GM23338 (cell line): ENCODE data around the gene SYT17.

Experiments
- CREB1 ChIP-seq: fragments of 250-450 bp; sonication (Bioruptor Pico); IDR thresholded peaks from 2 replicates; pipeline ENCODE4 v1.5.0; 2020; ENCODE audit warnings: low read depth, mild to moderate bottlenecking, moderate library complexity
- EZH2 ChIP-seq: fragments of 200-600 bp; sonication (generic); IDR thresholded peaks from one replicate; pipeline ENCODE4 v1.8.0; 2017; ENCODE audit warnings: antibody characterized with exemption, mild to moderate bottlenecking, low read depth; ENCODE audit not compliant: unreplicated experiment
- EZH2phosphoT487 ChIP-seq: fragments of 200-600 bp; sonication (generic); IDR thresholded peaks from one replicate; pipeline ENCODE4 v1.8.1; 2018; ENCODE audit warnings: antibody characterized with exemption; ENCODE audit not compliant: unreplicated experiment
- JUNB ChIP-seq: IDR thresholded peaks from one replicate; pipeline ENCODE4 v1.6.1; 2016; ENCODE audit warnings: antibody characterized with exemption; ENCODE audit not compliant: unreplicated experiment
- NANOG ChIP-seq: IDR thresholded peaks from 2 replicates; pipeline ENCODE4 v1.6.1; 2016; ENCODE audit warnings: antibody characterized with exemption, borderline replicate concordance
- POLR2AphosphoS5 ChIP-seq: IDR thresholded peaks from 2 replicates; pipeline ENCODE4 v1.6.1; 2016; ENCODE audit warnings: antibody characterized with exemption, low read depth
- STAT1 ChIP-seq: IDR thresholded peaks from one replicate; pipeline ENCODE4 v1.6.1; 2016; ENCODE audit warnings: antibody characterized with exemption; ENCODE audit not compliant: unreplicated experiment
- ZNF114 ChIP-seq: fragments of 250-450 bp; sonication (Bioruptor Pico); IDR thresholded peaks from 2 replicates; pipeline ENCODE4 v1.5.0; 2020; ENCODE audit warnings: mild to moderate bottlenecking, moderate library complexity
- ZNF331 ChIP-seq: fragments of 250-450 bp; sonication (Bioruptor Pico); IDR thresholded peaks from 2 replicates; pipeline ENCODE4 v1.5.0; 2020; ENCODE audit warnings: low read depth, mild to moderate bottlenecking, moderate library complexity
- ZNF462 ChIP-seq: fragments of 250-450 bp; sonication (Bioruptor Pico); IDR thresholded peaks from 2 replicates; pipeline ENCODE4 v1.5.0; 2020; ENCODE audit warnings: mild to moderate bottlenecking, moderate library complexity
- TF ChIP-seq, protein P1 (sequence below), 2 experiments: fragments of 200-600 bp in 1 of 2; sonication (generic) in 1 of 2; conservative IDR thresholded peaks; 2 replicates each; pipeline versions ENCODE4 v1.5.1 to v1.6.1; 2016 to 2017; ENCODE audit warnings: antibody characterized with exemption in 2 of 2, low read depth in 2 of 2, mild to moderate bottlenecking in 2 of 2, moderate library complexity in 1 of 2
- TF ChIP-seq, protein P2 (sequence below): IDR thresholded peaks from 2 replicates; pipeline ENCODE4 v1.6.1; 2016; ENCODE audit warnings: antibody characterized with exemption
- TF ChIP-seq, protein P3 (sequence below): IDR thresholded peaks from one replicate; pipeline ENCODE4 v1.6.1; 2018; ENCODE audit warnings: antibody characterized with exemption; ENCODE audit not compliant: unreplicated experiment

GRCh38 chr16:19252904-19253303 is 84.9 kb downstream of the SYT17 start:
- TF ChIP-seq, protein P1, sequence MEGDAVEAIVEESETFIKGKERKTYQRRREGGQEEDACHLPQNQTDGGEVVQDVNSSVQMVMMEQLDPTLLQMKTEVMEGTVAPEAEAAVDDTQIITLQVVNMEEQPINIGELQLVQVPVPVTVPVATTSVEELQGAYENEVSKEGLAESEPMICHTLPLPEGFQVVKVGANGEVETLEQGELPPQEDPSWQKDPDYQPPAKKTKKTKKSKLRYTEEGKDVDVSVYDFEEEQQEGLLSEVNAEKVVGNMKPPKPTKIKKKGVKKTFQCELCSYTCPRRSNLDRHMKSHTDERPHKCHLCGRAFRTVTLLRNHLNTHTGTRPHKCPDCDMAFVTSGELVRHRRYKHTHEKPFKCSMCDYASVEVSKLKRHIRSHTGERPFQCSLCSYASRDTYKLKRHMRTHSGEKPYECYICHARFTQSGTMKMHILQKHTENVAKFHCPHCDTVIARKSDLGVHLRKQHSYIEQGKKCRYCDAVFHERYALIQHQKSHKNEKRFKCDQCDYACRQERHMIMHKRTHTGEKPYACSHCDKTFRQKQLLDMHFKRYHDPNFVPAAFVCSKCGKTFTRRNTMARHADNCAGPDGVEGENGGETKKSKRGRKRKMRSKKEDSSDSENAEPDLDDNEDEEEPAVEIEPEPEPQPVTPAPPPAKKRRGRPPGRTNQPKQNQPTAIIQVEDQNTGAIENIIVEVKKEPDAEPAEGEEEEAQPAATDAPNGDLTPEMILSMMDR (conservative IDR thresholded peaks at IDR 0.05; ENCODE audit: low read depth in 2 of 2) = no peak
- TF ChIP-seq EZH2 (no peak), CREB1 (CRISPR knock-in tag) (no peak), POLR2AphosphoS5 (no peak), EZH2phosphoT487 (no peak), STAT1 (no peak), NANOG (no peak), ZNF114 (CRISPR knock-in tag) (no peak), ZNF462 (no peak), ZNF331 (no peak), JUNB (no peak)
- TF ChIP-seq, protein P2, sequence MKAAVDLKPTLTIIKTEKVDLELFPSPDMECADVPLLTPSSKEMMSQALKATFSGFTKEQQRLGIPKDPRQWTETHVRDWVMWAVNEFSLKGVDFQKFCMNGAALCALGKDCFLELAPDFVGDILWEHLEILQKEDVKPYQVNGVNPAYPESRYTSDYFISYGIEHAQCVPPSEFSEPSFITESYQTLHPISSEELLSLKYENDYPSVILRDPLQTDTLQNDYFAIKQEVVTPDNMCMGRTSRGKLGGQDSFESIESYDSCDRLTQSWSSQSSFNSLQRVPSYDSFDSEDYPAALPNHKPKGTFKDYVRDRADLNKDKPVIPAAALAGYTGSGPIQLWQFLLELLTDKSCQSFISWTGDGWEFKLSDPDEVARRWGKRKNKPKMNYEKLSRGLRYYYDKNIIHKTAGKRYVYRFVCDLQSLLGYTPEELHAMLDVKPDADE = no peak
- TF ChIP-seq, protein P3, sequence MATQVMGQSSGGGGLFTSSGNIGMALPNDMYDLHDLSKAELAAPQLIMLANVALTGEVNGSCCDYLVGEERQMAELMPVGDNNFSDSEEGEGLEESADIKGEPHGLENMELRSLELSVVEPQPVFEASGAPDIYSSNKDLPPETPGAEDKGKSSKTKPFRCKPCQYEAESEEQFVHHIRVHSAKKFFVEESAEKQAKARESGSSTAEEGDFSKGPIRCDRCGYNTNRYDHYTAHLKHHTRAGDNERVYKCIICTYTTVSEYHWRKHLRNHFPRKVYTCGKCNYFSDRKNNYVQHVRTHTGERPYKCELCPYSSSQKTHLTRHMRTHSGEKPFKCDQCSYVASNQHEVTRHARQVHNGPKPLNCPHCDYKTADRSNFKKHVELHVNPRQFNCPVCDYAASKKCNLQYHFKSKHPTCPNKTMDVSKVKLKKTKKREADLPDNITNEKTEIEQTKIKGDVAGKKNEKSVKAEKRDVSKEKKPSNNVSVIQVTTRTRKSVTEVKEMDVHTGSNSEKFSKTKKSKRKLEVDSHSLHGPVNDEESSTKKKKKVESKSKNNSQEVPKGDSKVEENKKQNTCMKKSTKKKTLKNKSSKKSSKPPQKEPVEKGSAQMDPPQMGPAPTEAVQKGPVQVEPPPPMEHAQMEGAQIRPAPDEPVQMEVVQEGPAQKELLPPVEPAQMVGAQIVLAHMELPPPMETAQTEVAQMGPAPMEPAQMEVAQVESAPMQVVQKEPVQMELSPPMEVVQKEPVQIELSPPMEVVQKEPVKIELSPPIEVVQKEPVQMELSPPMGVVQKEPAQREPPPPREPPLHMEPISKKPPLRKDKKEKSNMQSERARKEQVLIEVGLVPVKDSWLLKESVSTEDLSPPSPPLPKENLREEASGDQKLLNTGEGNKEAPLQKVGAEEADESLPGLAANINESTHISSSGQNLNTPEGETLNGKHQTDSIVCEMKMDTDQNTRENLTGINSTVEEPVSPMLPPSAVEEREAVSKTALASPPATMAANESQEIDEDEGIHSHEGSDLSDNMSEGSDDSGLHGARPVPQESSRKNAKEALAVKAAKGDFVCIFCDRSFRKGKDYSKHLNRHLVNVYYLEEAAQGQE = no peak
